Thyroid gland (tissue), 4 donors: Measurements from ENCODE around the gene PRKCZ.

Experiments used
- CTCF ChIP-seq, 6 experiments: fragments of 200-600 bp in 3 of 6; fragments of 450-650 bp in 3 of 6; sonication (generic) in 3 of 6; IDR thresholded peaks; one replicate each; pipeline ENCODE4 v1.5.1; 2016 to 2019; ENCODE audit warnings: antibody characterized with exemption in 6 of 6, mild to moderate bottlenecking in 2 of 6, inconsistent platforms in 1 of 6, moderate library complexity in 1 of 6
- POLR2A ChIP-seq, 2 donors: fragments of 450-650 bp; IDR thresholded peaks; one replicate each; pipeline ENCODE4 v1.6.1; 2017; ENCODE audit warnings: antibody characterized with exemption in 2 of 2, mild to moderate bottlenecking in 2 of 2, moderate library complexity in 1 of 2

- no peak for TF ChIP-seq CTCF (IDR thresholded peaks at IDR 0.05)
- TF ChIP-seq POLR2A (IDR thresholded peaks at IDR 0.05): no peak
These were observed 103.8 kb downstream of the PRKCZ start for GRCh38 chr1:2154022-2154421.
